Lower leg skin (tissue), 3 donors: ENCODE measurements around the gene SRRM3.
"Not testable (repeated sequence)": the region's sequence is repeated elsewhere in the genome, so short reads cannot be mapped to it uniquely, and the experiment has no call there.

Experiments used
- POLR2A ChIP-seq, 2 donors: fragments of 450-650 bp; IDR thresholded peaks; one replicate each; pipeline ENCODE4 v1.6.1; 2016 to 2017; ENCODE audit warnings: antibody characterized with exemption in 2 of 2, mild to moderate bottlenecking in 1 of 2, moderate library complexity in 1 of 2
- TF ChIP-seq, protein P1 (sequence below), 3 donors: fragments of 450-650 bp; IDR thresholded peaks; one replicate each; pipeline ENCODE4 v1.5.1; 2016; ENCODE audit warnings: antibody characterized with exemption in 3 of 3, mild to moderate bottlenecking in 3 of 3, moderate library complexity in 2 of 3

DNA sequence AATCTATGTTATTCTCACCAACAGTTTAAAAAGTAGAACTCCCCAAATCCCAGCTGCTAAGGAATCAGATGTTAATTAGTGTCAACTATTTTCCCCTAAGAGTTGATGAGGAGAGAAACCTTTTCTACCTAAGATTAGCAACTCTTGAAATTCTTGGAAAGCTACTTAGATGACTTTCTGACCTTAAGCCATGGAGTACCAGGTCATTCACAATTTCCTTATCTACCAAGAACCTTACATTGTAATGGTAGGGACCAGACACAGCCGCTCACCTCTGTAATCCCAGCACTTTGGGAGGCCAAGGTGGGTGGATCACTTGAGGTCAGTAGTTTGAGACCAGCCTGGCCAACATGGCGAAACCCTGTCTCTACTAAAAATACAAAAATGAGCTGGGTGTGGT lies 133.7 kb downstream of the SRRM3 start:
- TF ChIP-seq POLR2A (IDR thresholded peaks at IDR 0.05): not testable (repeated sequence)
- TF ChIP-seq, protein P1, sequence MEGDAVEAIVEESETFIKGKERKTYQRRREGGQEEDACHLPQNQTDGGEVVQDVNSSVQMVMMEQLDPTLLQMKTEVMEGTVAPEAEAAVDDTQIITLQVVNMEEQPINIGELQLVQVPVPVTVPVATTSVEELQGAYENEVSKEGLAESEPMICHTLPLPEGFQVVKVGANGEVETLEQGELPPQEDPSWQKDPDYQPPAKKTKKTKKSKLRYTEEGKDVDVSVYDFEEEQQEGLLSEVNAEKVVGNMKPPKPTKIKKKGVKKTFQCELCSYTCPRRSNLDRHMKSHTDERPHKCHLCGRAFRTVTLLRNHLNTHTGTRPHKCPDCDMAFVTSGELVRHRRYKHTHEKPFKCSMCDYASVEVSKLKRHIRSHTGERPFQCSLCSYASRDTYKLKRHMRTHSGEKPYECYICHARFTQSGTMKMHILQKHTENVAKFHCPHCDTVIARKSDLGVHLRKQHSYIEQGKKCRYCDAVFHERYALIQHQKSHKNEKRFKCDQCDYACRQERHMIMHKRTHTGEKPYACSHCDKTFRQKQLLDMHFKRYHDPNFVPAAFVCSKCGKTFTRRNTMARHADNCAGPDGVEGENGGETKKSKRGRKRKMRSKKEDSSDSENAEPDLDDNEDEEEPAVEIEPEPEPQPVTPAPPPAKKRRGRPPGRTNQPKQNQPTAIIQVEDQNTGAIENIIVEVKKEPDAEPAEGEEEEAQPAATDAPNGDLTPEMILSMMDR (IDR thresholded peaks at IDR 0.05): not testable (repeated sequence)
